Panc1 (cell line): ENCODE results near the gene SOX12.

Experiments used
- SIN3A ChIP-seq: IDR thresholded peaks from 2 replicates; pipeline ENCODE4 v1.6.1; 2012; ENCODE audit warnings: low read depth, mild to moderate bottlenecking, low read length, moderate library complexity, borderline replicate concordance; ENCODE audit not compliant: insufficient read depth
- TCF7L2 ChIP-seq: IDR thresholded peaks from 2 replicates; pipeline ENCODE4 v1.6.1; 2011; ENCODE audit warnings: mild to moderate bottlenecking, low read depth, low read length, inconsistent platforms
- TF ChIP-seq, protein P1 (sequence below): fragments of 450-650 bp; IDR thresholded peaks from 2 replicates; pipeline ENCODE4 v1.5.1; 2017; ENCODE audit warnings: mild to moderate bottlenecking
- TF ChIP-seq, protein P2 (sequence below), 2 experiments: IDR thresholded peaks; 2 replicates each; pipeline ENCODE4 v1.6.1; 2011 to 2012; ENCODE audit warnings: low read depth in 2 of 2, control low read depth in 1 of 2, low read length in 1 of 2, mild to moderate bottlenecking in 1 of 2, moderate library complexity in 1 of 2; ENCODE audit not compliant: insufficient read depth in 1 of 2

DNA sequence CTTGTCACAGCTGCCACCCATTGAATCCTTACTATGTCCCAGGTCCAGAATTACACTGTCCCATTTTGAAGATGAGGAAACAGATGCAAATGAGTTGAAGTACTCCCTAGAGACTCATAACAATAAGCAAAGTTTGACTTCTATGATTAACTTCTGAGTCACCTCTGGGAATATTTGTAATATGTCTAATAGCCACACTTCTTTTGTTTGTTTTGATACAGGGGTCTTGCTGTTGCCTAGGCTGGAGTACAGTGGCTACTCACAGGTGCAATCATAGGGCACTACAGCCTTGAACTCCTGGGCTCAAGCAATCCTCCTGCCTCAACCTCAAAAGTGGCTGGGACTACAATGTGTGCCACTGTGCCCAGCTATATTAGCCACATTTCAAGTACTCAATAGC, 11.4 kb upstream of the SOX12 start:
- TF ChIP-seq, protein P1, sequence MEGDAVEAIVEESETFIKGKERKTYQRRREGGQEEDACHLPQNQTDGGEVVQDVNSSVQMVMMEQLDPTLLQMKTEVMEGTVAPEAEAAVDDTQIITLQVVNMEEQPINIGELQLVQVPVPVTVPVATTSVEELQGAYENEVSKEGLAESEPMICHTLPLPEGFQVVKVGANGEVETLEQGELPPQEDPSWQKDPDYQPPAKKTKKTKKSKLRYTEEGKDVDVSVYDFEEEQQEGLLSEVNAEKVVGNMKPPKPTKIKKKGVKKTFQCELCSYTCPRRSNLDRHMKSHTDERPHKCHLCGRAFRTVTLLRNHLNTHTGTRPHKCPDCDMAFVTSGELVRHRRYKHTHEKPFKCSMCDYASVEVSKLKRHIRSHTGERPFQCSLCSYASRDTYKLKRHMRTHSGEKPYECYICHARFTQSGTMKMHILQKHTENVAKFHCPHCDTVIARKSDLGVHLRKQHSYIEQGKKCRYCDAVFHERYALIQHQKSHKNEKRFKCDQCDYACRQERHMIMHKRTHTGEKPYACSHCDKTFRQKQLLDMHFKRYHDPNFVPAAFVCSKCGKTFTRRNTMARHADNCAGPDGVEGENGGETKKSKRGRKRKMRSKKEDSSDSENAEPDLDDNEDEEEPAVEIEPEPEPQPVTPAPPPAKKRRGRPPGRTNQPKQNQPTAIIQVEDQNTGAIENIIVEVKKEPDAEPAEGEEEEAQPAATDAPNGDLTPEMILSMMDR, result no peak
- TF ChIP-seq, protein P2, sequence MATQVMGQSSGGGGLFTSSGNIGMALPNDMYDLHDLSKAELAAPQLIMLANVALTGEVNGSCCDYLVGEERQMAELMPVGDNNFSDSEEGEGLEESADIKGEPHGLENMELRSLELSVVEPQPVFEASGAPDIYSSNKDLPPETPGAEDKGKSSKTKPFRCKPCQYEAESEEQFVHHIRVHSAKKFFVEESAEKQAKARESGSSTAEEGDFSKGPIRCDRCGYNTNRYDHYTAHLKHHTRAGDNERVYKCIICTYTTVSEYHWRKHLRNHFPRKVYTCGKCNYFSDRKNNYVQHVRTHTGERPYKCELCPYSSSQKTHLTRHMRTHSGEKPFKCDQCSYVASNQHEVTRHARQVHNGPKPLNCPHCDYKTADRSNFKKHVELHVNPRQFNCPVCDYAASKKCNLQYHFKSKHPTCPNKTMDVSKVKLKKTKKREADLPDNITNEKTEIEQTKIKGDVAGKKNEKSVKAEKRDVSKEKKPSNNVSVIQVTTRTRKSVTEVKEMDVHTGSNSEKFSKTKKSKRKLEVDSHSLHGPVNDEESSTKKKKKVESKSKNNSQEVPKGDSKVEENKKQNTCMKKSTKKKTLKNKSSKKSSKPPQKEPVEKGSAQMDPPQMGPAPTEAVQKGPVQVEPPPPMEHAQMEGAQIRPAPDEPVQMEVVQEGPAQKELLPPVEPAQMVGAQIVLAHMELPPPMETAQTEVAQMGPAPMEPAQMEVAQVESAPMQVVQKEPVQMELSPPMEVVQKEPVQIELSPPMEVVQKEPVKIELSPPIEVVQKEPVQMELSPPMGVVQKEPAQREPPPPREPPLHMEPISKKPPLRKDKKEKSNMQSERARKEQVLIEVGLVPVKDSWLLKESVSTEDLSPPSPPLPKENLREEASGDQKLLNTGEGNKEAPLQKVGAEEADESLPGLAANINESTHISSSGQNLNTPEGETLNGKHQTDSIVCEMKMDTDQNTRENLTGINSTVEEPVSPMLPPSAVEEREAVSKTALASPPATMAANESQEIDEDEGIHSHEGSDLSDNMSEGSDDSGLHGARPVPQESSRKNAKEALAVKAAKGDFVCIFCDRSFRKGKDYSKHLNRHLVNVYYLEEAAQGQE (IDR thresholded peaks at IDR 0.05; ENCODE audit: insufficient read depth in 1 of 2, low read depth in 2 of 2, low read length in 1 of 2), result no peak
- TF ChIP-seq TCF7L2 (no peak), SIN3A (no peak)
